ENCODE results near the gene ARMC3.

DNA sequence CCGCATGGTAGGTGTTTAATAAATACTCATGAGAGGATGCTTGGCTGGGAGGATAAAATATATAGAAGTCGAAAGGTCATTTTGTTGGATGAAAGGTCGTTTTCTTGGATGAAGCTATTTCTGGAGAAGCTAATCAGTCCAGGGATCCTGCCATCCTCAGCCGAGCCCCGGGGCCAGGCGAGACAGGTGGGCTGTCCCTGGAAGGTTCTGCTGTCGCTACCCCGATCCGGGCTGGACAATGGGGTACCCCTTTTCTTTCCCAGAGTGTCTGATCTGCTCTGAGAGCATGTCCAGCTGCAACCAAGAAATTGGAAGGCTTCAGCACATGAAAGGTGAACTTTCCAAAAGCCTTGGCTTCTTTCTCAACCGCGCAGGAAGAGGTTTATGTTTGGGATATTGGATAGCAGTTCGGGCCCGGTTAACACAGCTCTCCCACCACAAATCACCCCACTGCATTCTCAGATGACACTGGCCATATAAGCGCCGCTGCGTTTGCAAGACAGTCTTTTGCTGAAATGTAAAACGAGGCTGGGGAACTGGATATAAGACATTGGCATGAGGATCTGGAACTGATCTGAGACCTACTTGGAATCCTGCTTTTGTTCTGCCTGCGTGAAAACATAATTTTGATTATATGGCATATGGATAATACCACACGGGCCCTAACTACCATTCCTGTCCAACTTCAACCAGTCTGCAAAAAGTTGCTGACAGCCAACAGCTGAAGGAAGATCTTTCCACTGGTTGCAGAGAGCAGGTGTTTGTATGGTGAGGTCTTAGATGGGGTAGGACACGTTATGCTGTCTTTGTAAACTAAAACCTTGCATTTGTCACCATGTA is 136.3 kb downstream of the ARMC3 start:
- TF ChIP-seq, protein P1, sequence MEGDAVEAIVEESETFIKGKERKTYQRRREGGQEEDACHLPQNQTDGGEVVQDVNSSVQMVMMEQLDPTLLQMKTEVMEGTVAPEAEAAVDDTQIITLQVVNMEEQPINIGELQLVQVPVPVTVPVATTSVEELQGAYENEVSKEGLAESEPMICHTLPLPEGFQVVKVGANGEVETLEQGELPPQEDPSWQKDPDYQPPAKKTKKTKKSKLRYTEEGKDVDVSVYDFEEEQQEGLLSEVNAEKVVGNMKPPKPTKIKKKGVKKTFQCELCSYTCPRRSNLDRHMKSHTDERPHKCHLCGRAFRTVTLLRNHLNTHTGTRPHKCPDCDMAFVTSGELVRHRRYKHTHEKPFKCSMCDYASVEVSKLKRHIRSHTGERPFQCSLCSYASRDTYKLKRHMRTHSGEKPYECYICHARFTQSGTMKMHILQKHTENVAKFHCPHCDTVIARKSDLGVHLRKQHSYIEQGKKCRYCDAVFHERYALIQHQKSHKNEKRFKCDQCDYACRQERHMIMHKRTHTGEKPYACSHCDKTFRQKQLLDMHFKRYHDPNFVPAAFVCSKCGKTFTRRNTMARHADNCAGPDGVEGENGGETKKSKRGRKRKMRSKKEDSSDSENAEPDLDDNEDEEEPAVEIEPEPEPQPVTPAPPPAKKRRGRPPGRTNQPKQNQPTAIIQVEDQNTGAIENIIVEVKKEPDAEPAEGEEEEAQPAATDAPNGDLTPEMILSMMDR (IDR thresholded peaks at IDR 0.05), result no peak
- no peak for TF ChIP-seq EP300 (IDR thresholded peaks at IDR 0.05)

Measured in ovary (tissue), 3 donors.